ENCODE measurements around the gene KRTAP5-1.
"Not testable (repeated sequence)": the region's sequence is repeated elsewhere in the genome, so short reads cannot be mapped to it uniquely, and the experiment has no call there.

DNA sequence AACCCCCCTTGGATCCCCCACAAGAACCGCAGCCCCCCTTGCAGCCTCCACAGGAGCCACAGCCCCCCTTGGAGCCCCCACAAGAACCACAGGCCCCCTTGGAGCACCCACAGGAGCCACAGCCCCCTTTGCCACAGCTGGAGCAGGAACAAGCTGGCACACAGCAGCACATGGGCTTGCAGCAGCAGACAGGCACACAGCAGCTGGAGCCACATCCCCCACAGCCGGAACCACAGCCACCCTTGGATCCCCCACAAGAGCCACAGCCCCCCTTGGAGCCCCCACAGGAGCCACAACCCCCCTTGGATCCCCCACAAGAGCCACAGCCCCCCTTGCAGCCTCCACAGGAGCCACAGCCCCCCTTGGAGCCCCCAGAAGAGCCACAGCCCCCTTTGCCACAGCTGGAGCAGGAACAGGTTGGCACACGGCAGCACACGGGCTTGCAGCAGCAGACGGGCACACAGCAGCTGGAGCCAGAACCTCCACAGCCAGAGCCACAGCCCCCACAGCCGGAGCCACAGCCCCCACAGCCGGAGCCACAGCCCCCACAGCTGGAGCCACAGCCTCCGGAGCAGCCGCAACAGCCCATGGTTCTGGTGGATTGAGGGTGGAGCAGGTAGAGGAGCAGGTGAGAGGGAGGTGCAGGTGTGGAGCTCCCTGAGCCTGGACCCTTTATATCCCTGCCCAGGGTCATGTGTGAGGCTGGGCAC is at the start of gene KRTAP5-1:
- TF ChIP-seq, protein P1, sequence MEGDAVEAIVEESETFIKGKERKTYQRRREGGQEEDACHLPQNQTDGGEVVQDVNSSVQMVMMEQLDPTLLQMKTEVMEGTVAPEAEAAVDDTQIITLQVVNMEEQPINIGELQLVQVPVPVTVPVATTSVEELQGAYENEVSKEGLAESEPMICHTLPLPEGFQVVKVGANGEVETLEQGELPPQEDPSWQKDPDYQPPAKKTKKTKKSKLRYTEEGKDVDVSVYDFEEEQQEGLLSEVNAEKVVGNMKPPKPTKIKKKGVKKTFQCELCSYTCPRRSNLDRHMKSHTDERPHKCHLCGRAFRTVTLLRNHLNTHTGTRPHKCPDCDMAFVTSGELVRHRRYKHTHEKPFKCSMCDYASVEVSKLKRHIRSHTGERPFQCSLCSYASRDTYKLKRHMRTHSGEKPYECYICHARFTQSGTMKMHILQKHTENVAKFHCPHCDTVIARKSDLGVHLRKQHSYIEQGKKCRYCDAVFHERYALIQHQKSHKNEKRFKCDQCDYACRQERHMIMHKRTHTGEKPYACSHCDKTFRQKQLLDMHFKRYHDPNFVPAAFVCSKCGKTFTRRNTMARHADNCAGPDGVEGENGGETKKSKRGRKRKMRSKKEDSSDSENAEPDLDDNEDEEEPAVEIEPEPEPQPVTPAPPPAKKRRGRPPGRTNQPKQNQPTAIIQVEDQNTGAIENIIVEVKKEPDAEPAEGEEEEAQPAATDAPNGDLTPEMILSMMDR (IDR thresholded peaks at IDR 0.05) = not testable (repeated sequence)
- TF ChIP-seq POLR2AphosphoS5, POLR2A (IDR thresholded peaks at IDR 0.05): not testable (repeated sequence)

All from prostate gland (tissue), 2 donors.